H1 (cell line): ENCODE results near the gene ING1. TPM values are rescaled to one million over a fixed set of nuclear protein-coding genes. Genes with fewer than 3 reads are reported as not detected.

Experiments
- ATF2 ChIP-seq: IDR thresholded peaks from 2 replicates; pipeline ENCODE4 v1.6.1; 2012; ENCODE audit warnings: low read length, inconsistent platforms
- CHD7 ChIP-seq: fragments of 300-600 bp; sonication (generic); IDR thresholded peaks from 2 replicates; pipeline ENCODE4 v1.7.1; 2012; ENCODE audit warnings: low read length, moderate library complexity, mild to moderate bottlenecking, inconsistent platforms; ENCODE audit not compliant: insufficient replicate concordance
- CTBP2 ChIP-seq: IDR thresholded peaks from 2 replicates; pipeline ENCODE4 v1.7.0; 2011; ENCODE audit warnings: borderline replicate concordance, mild to moderate bottlenecking, moderate library complexity, mixed read lengths, low read length; ENCODE audit not compliant: insufficient read depth, insufficient read length
- EGR1 ChIP-seq: IDR thresholded peaks from 2 replicates; pipeline ENCODE4 v1.6.1; 2011; ENCODE audit warnings: low read depth, low read length, borderline replicate concordance
- KDM4A ChIP-seq: IDR thresholded peaks from one replicate; pipeline ENCODE4 v1.7.1; 2012; ENCODE audit warnings: low read depth, mild to moderate bottlenecking, moderate library complexity, low read length, inconsistent platforms; ENCODE audit not compliant: severe bottlenecking
- RXRA ChIP-seq: IDR thresholded peaks from 2 replicates; pipeline ENCODE4 v1.6.1; 2011; ENCODE audit warnings: low read depth, mild to moderate bottlenecking, low read length, moderate library complexity; ENCODE audit not compliant: insufficient read depth
- SP2 ChIP-seq: IDR thresholded peaks from 2 replicates; pipeline ENCODE4 v1.6.1; 2012; ENCODE audit warnings: mild to moderate bottlenecking, low read length, inconsistent platforms
- SP4 ChIP-seq: IDR thresholded peaks from 2 replicates; pipeline ENCODE4 v1.6.1; 2012; ENCODE audit warnings: low read length, inconsistent platforms
- polyA plus RNA-seq, 7 experiments: library from polyadenylated mRNA; depleted of rRNA in 3 of 7; stranded (reverse) in 5 of 7; unstranded in 2 of 7; fragments of >200 nt in 5 of 7; fragments of 200-250 nt in 2 of 7; gene quantifications; 1 replicate in 5 of 7; 2 replicates in 1 of 7; 4 replicates in 1 of 7; pipeline versions ENCODE4 v1.2.1 to v1.2.3, GENCODE V29; 2011 to 2013; ENCODE audit warnings: missing spikeins in 2 of 7, mixed read lengths in 2 of 7
- total RNA-seq: library from RNA; stranded (reverse); fragmentation: NEBNext Ultra II Directional; extraction: Animal tissue kit (Norgen Biotek cat#: 25700); gene quantifications from 2 replicates; pipeline ENCODE4 v1.2.1, GENCODE V29; 2021

Gene ING1
- total and polyA plus RNA-seq, 2 of the 8 experiments (the other 6 are each of a cell fraction or from before 2014, with no cell fraction given) = 22.3 to 26.6 TPM

GRCh38 chr13:110712849-110713641, 455 bp upstream of the ING1 start (continued):
- TF ChIP-seq ATF2 (no peak), EGR1 (no peak; the same call in 1 of the 2 replicates), CHD7 (no peak), CTBP2 (no peak), SP4 (no peak; the same call in 1 of the 2 replicates), RXRA (no peak), KDM4A (no peak), SP2 (peak; percentile 83)
